Measurements from ENCODE around the gene SHISA4. TPM values are rescaled to one million over a fixed set of nuclear protein-coding genes. Genes with fewer than 3 reads are reported as not detected.
"Not testable (repeated sequence)": the region's sequence is repeated elsewhere in the genome, so short reads cannot be mapped to it uniquely, and the experiment has no call there.

Gene SHISA4
- total RNA-seq, 2 donors from 2014 or later: 0.94 to 0.97 TPM

GRCh38 chr1:201933840-201934430, 45.2 kb downstream of the SHISA4 start:
- no peak for DNase-seq
- H3K4me1 Mint-ChIP-seq (ENCODE audit: low read depth): peaks cover 4% of the 10 kb centered on the region
- no peak overlapping the region for H3K27ac Mint-ChIP-seq
- H3K27me3 Mint-ChIP-seq (ENCODE audit: low read depth): peaks cover 11% of the 10 kb centered on the region
- H3K36me3 Mint-ChIP-seq (ENCODE audit: insufficient read depth in 2 of 2): no peaks in the 10 kb centered on the region
- no peak for ATAC-seq (replicated peaks in 1 of 2)
- H3K4me3 Mint-ChIP-seq: no peak overlapping the region
- H3K9me3 Mint-ChIP-seq: no peaks in the 10 kb centered on the region

GRCh38 chr1:201937624-201938213, 49.0 kb downstream of the SHISA4 start:
- DNase-seq (no peak), ATAC-seq (replicated peaks in 1 of 2) (no peak)
- H3K9me3 Mint-ChIP-seq: no peaks in the 10 kb centered on the region
- no peak overlapping the region for H3K27ac Mint-ChIP-seq
- H3K27me3 Mint-ChIP-seq (ENCODE audit: low read depth): peaks cover 11% of the 10 kb centered on the region
- H3K4me3 Mint-ChIP-seq: no peak overlapping the region
- no peaks in the 10 kb centered on the region for H3K36me3 Mint-ChIP-seq (ENCODE audit: insufficient read depth in 2 of 2)
- peaks cover 4% of the 10 kb centered on the region for H3K4me1 Mint-ChIP-seq (ENCODE audit: low read depth)

GRCh38 chr1:201938440-201939035, 49.8 kb downstream of the SHISA4 start:
- no peak for DNase-seq
- Mint-ChIP-seq H3K36me3 (ENCODE audit: insufficient read depth in 2 of 2) (no peaks in the 10 kb centered on the region), H3K27ac (no peak overlapping the region), H3K4me3 (no peak overlapping the region), H3K4me1 (ENCODE audit: low read depth) (peaks cover 4% of the 10 kb centered on the region), H3K27me3 (ENCODE audit: low read depth) (peaks cover 11% of the 10 kb centered on the region), H3K9me3 (no peaks in the 10 kb centered on the region)
- ATAC-seq (replicated peaks in 1 of 2): no peak

GRCh38 chr1:201939148-201939547, 50.5 kb downstream of the SHISA4 start:
- Mint-ChIP-seq H3K27ac (no peak overlapping the region), H3K9me3 (no peaks in the 10 kb centered on the region), H3K4me1 (ENCODE audit: low read depth) (peaks cover 4% of the 10 kb centered on the region), H3K27me3 (ENCODE audit: low read depth) (peaks cover 10% of the 10 kb centered on the region), H3K36me3 (ENCODE audit: insufficient read depth in 2 of 2) (no peaks in the 10 kb centered on the region), H3K4me3 (no peak overlapping the region)
- DNase-seq (no peak), ATAC-seq (replicated peaks in 1 of 2) (no peak)

GRCh38 chr1:201939574-201939973, 50.9 kb downstream of the SHISA4 start:
- Mint-ChIP-seq H3K27ac (no peak overlapping the region), H3K9me3 (no peaks in the 10 kb centered on the region), H3K27me3 (ENCODE audit: low read depth) (peaks cover 7% of the 10 kb centered on the region), H3K36me3 (ENCODE audit: insufficient read depth in 2 of 2) (no peaks in the 10 kb centered on the region), H3K4me3 (no peak overlapping the region), H3K4me1 (ENCODE audit: low read depth) (peaks cover 4% of the 10 kb centered on the region)
- DNase-seq (no peak), ATAC-seq (replicated peaks in 1 of 2) (no peak)

- H3K27me3 Mint-ChIP-seq (ENCODE audit: low read depth); H3K27ac Mint-ChIP-seq; ATAC-seq (replicated peaks in 1 of 2); DNase-seq; H3K4me1 Mint-ChIP-seq (ENCODE audit: low read depth); H3K9me3 Mint-ChIP-seq; H3K4me3 Mint-ChIP-seq; H3K36me3 Mint-ChIP-seq (ENCODE audit: insufficient read depth in 2 of 2): not testable (repeated sequence)
Measured at GRCh38 chr1:201940316-201940715, 51.6 kb downstream of the SHISA4 start.

- Mint-ChIP-seq H3K4me3 (no peak overlapping the region), H3K27me3 (ENCODE audit: low read depth) (peaks cover 21% of the 10 kb centered on the region), H3K36me3 (ENCODE audit: insufficient read depth in 2 of 2) (no peaks in the 10 kb centered on the region), H3K9me3 (no peaks in the 10 kb centered on the region), H3K27ac (no peak overlapping the region), H3K4me1 (ENCODE audit: low read depth) (peaks cover 17% of the 10 kb centered on the region)
- no peak for DNase-seq
- ATAC-seq (replicated peaks in 1 of 2): no peak
Measured at GRCh38 chr1:201941420-201942128, 52.9 kb downstream of the SHISA4 start.

- Mint-ChIP-seq H3K4me3 (no peak overlapping the region), H3K27me3 (ENCODE audit: low read depth) (peaks cover 26% of the 10 kb centered on the region)
Measured at GRCh38 chr1:201942129-201942495, 53.4 kb downstream of the SHISA4 start.

More at GRCh38 chr1:201942129-201942495, 53.4 kb downstream of the SHISA4 start:
- Mint-ChIP-seq H3K9me3 (no peaks in the 10 kb centered on the region), H3K4me1 (ENCODE audit: low read depth) (peaks cover 22% of the 10 kb centered on the region), H3K36me3 (ENCODE audit: insufficient read depth in 2 of 2) (no peaks in the 10 kb centered on the region), H3K27ac (no peak overlapping the region)
- ATAC-seq (replicated peaks in 1 of 2): no peak
- no peak for DNase-seq

Other genes with a start within 250 kb of the SHISA4 start
- 10 to 100 TPM; 47.8 to 49.8 TPM for gene IPO9, start 59.7 kb upstream of the SHISA4 start, total RNA-seq
- gene LMOD1, start 57.6 kb downstream of the SHISA4 start, total RNA-seq: not detected
- 10 to 100 TPM; 34.4 to 40.1 TPM for gene TIMM17A, start 66.6 kb downstream of the SHISA4 start, total RNA-seq
- gene RNPEP, start 93.8 kb downstream of the SHISA4 start, total RNA-seq: 10 to 100 TPM; 43.2 to 46.4 TPM
- gene ELF3, start 121.7 kb downstream of the SHISA4 start, total RNA-seq: under 1 TPM; 0.22 to 0.76 TPM
- not detected for gene GPR37L1, start 234.0 kb downstream of the SHISA4 start, total RNA-seq